ENCODE measurements around the gene DYNLT1.
"Not testable (repeated sequence)": the region's sequence is repeated elsewhere in the genome, so short reads cannot be mapped to it uniquely, and the experiment has no call there.

Gene DYNLT1

GRCh38 chr6:158638324-158638854 is 6.2 kb downstream of the DYNLT1 start:
- no peak for DNase-seq

GRCh38 chr6:158636778-158637177 is 7.8 kb downstream of the DYNLT1 start:
- DNase-seq: no peak

- no peak for DNase-seq
Measured at GRCh38 chr6:158635427-158636073, 9.0 kb downstream of the DYNLT1 start.

GRCh38 chr6:158634695-158635426 is 9.7 kb downstream of the DYNLT1 start:
- no peak for DNase-seq

GRCh38 chr6:158633127-158633526 is 11.4 kb downstream of the DYNLT1 start:
- DNase-seq: no peak

- DNase-seq: not testable (repeated sequence)
Measured at GRCh38 chr6:158632538-158633119, 11.9 kb downstream of the DYNLT1 start.

- no peak for DNase-seq
Measured at GRCh38 chr6:158631678-158632537, 12.6 kb downstream of the DYNLT1 start.

- no peak for DNase-seq
Measured at GRCh38 chr6:158630938-158631616, 13.5 kb downstream of the DYNLT1 start.

- DNase-seq: no peak
Measured at GRCh38 chr6:158629367-158630221, 14.9 kb downstream of the DYNLT1 start.

GRCh38 chr6:158628542-158628941 is 16.0 kb downstream of the DYNLT1 start:
- no peak for DNase-seq

GRCh38 chr6:158627940-158628211 is 16.7 kb downstream of the DYNLT1 start:
- no peak for DNase-seq

- no peak for DNase-seq
Measured at GRCh38 chr6:158627168-158627939, 17.2 kb downstream of the DYNLT1 start.

- DNase-seq: no peak
Measured at GRCh38 chr6:158626360-158627167, 18.0 kb downstream of the DYNLT1 start.

GRCh38 chr6:158625881-158626305 is 18.6 kb downstream of the DYNLT1 start:
- no peak for DNase-seq

GRCh38 chr6:158624684-158625682 is 19.6 kb downstream of the DYNLT1 start:
- no peak for DNase-seq

GRCh38 chr6:158622545-158623190 is 21.9 kb downstream of the DYNLT1 start:
- DNase-seq: no peak

GRCh38 chr6:158621694-158622544 is 22.6 kb downstream of the DYNLT1 start:
- no peak for DNase-seq
